IMR-90 (cell line): ENCODE measurements around the gene RAB11A. TPM values are rescaled to one million over a fixed set of nuclear protein-coding genes. Genes with fewer than 3 reads are reported as not detected.

Source experiments
- ATAC-seq: fragments of 200-7000 bp; cut with Tn5 transposase; 2 replicates; pipeline ENCODE4 v1.9.1; 2020; ENCODE audit warnings: low read depth, mild to moderate bottlenecking, moderate library complexity
- BruUV-seq: library from RNA; stranded (reverse); fragments of 400-500 nt; replicated peaks from 2 replicates; lab custom pipeline; 2021; lab: Mats Ljungman, UMichigan
- CTCF ChIA-PET: fragments of 300-600 bp; formaldehyde crosslinking; extraction: SDS; loops from one replicate; lab custom pipeline; 2021; ENCODE audit warnings: antibody characterized with exemption; lab: Yijun Ruan, JAX
- POLR2A ChIA-PET: fragments of 300-600 bp; sonication (Branson Sonifier 250); formaldehyde crosslinking; loops from one replicate; lab custom pipeline; 2022; ENCODE audit warnings: antibody characterized with exemption; ENCODE audit not compliant: unreplicated experiment; lab: Charles Lee
- DNase-seq: peaks from one replicate; pipeline ENCODE4 v3.0.0; 2013
- H2AFZ ChIP-seq: replicated peaks from 2 replicates; pipeline ENCODE3; 2013; ENCODE audit warnings: low read length, mild to moderate bottlenecking; ENCODE audit not compliant: poor library complexity
- H2AK5ac ChIP-seq: 2 replicates; pipeline ENCODE4 v1.6.1; 2013; ENCODE audit warnings: low read depth, low read length, inconsistent platforms
- H2AK9ac ChIP-seq: replicated peaks from 2 replicates; pipeline ENCODE3; 2013; ENCODE audit warnings: mild to moderate bottlenecking, low read depth, low read length, moderate library complexity; ENCODE audit not compliant: poor library complexity
- H2BK120ac ChIP-seq: 2 replicates; pipeline ENCODE4 v1.6.1; 2013; ENCODE audit warnings: low read depth, low read length, inconsistent platforms
- H2BK15ac ChIP-seq: 3 replicates; pipeline ENCODE4 v1.6.1; 2013; ENCODE audit warnings: low read depth, low read length, inconsistent platforms
- H2BK20ac ChIP-seq: 2 replicates; pipeline ENCODE4 v1.6.1; 2013; ENCODE audit warnings: low read depth, mild to moderate bottlenecking, inconsistent platforms, low read length, moderate library complexity
- H2BK5ac ChIP-seq: 2 replicates; pipeline ENCODE4 v1.6.1; 2013; ENCODE audit warnings: mild to moderate bottlenecking, low read depth, low read length, inconsistent platforms; ENCODE audit not compliant: poor library complexity, severe bottlenecking
- H3K14ac ChIP-seq: replicated peaks from 2 replicates; pipeline ENCODE4 v1.6.1; 2013; ENCODE audit warnings: low read depth, low read length, inconsistent platforms
- H3K18ac ChIP-seq: 2 replicates; pipeline ENCODE4 v1.6.1; 2013; ENCODE audit warnings: low read depth, low read length, control low read depth
- H3K23ac ChIP-seq: 2 replicates; pipeline ENCODE4 v1.6.1; 2013; ENCODE audit warnings: low read depth, low read length, inconsistent platforms
- H3K27ac ChIP-seq: 2 replicates; pipeline ENCODE4 v1.5.1; 2013; ENCODE audit warnings: mild to moderate bottlenecking, control low read depth, low read length; ENCODE audit not compliant: insufficient read depth
- H3K27me3 ChIP-seq: 2 replicates; pipeline ENCODE4 v1.6.1; 2013; ENCODE audit warnings: low read length; ENCODE audit not compliant: control insufficient read depth, insufficient read depth
- H3K36me3 ChIP-seq: 2 replicates; pipeline ENCODE4 v1.6.1; 2013; ENCODE audit warnings: low read length, mixed read lengths; ENCODE audit not compliant: control insufficient read depth, insufficient read depth
- H3K4ac ChIP-seq: 2 replicates; pipeline ENCODE4 v1.6.1; 2013; ENCODE audit warnings: low read depth, low read length, inconsistent platforms
- H3K4me1 ChIP-seq: 2 replicates; pipeline ENCODE4 v1.6.1; 2013; ENCODE audit warnings: low read length, mixed read lengths; ENCODE audit not compliant: control insufficient read depth, insufficient read depth
- H3K4me2 ChIP-seq: 2 replicates; pipeline ENCODE4 v1.6.1; 2013; ENCODE audit warnings: low read depth, mild to moderate bottlenecking, control low read depth, low read length, moderate library complexity
- H3K4me3 ChIP-seq: 2 replicates; pipeline ENCODE4 v1.5.1; 2013; ENCODE audit warnings: low read depth, mild to moderate bottlenecking, control low read depth, low read length, moderate library complexity; ENCODE audit not compliant: insufficient read depth
- H3K56ac ChIP-seq: 2 replicates; pipeline ENCODE4 v1.6.1; 2013; ENCODE audit warnings: low read length, inconsistent platforms; ENCODE audit not compliant: insufficient read depth; ENCODE audit errors: extremely low read depth
- H3K79me1 ChIP-seq, 2 experiments: 2 replicates each; pipeline ENCODE4 v1.6.1; 2013; ENCODE audit warnings: low read length in 2 of 2, inconsistent platforms in 1 of 2, low read depth in 1 of 2
- H3K9ac ChIP-seq: 2 replicates; pipeline ENCODE4 v1.6.1; 2013; ENCODE audit warnings: low read depth, low read length, control low read depth
- H3K9me1 ChIP-seq: 2 replicates; pipeline ENCODE4 v1.6.1; 2013; ENCODE audit warnings: low read length, inconsistent platforms; ENCODE audit not compliant: insufficient read depth
- H3K9me3 ChIP-seq: 2 replicates; pipeline ENCODE4 v1.6.1; 2013; ENCODE audit warnings: low read length; ENCODE audit not compliant: control insufficient read depth, insufficient read depth
- H4K20me1 ChIP-seq: 2 replicates; pipeline ENCODE4 v1.6.1; 2013; ENCODE audit warnings: low read length, inconsistent platforms; ENCODE audit not compliant: insufficient read depth
- H4K5ac ChIP-seq: 2 replicates; pipeline ENCODE4 v1.6.1; 2013; ENCODE audit warnings: mild to moderate bottlenecking, low read depth, low read length, control low read depth
- H4K8ac ChIP-seq, 2 experiments: 2 replicates each; pipeline ENCODE4 v1.6.1; 2013; ENCODE audit warnings: low read depth in 2 of 2, low read length in 2 of 2, control low read depth in 1 of 2, inconsistent platforms in 1 of 2
- H4K91ac ChIP-seq: 2 replicates; pipeline ENCODE4 v1.6.1; 2013; ENCODE audit warnings: low read depth, low read length, inconsistent platforms; ENCODE audit not compliant: insufficient read depth
- USF2 ChIP-seq: fragments of 150-350 bp; IDR thresholded peaks from 2 replicates; pipeline ENCODE4 v1.6.1; 2017; ENCODE audit warnings: mild to moderate bottlenecking, antibody characterized with exemption, low read length, low read depth
- WGBS, 2 experiments: methylation state at CpG; one replicate each; pipeline versions ENCODE4 v1.1.5 to v1.1.7; 2013; ENCODE audit warnings: missing lambda C conversion rate in 2 of 2; ENCODE audit not compliant: insufficient read length in 1 of 2; ENCODE audit errors: extremely low coverage in 2 of 2; 5-methylcytosine and 5-hydroxymethylcytosine counted together
- dilution Hi-C: fragments of 300-500 bp; cut with HindIII; formaldehyde crosslinking; loops from one replicate; pipeline ENCODE4 v1.14.3; 2018; ENCODE audit warnings: low sequenced_read_pairs; ENCODE audit not compliant: unreplicated experiment
- in situ Hi-C: fragments of 300-500 bp; cut with MboI; formaldehyde crosslinking; loops from 3 replicates; pipeline ENCODE4 v1.14.3; 2019; ENCODE audit warnings: low sequenced_read_pairs, inconsistent platforms, mixed read lengths
- intact Hi-C: fragments of 100-400 bp; cut with micrococcal nuclease; formaldehyde crosslinking; loops from 2 replicates; pipeline ENCODE4 v1.10.0; 2022
- polyA plus RNA-seq, 3 experiments: library from polyadenylated mRNA; depleted of rRNA; stranded (reverse); fragments of >200 nt; gene quantifications; 2 replicates each; pipeline ENCODE4 v1.2.3, GENCODE V29; 2012; ENCODE audit warnings: low replicate concordance in 1 of 3
- total RNA-seq: library from RNA; depleted of rRNA; stranded (reverse); fragments of >200 nt; gene quantifications from 2 replicates; pipeline ENCODE4 v1.2.3, GENCODE V29; 2012

Gene RAB11A
- total and polyA plus RNA-seq, 2 of the 4 experiments (the other 2 are of a cell fraction) = 341 to 462 TPM

- Histone ChIP-seq H3K23ac (no peak overlapping the region), H2BK15ac (no peak overlapping the region), H3K4ac (no peak overlapping the region), H3K36me3 (no peaks in the 10 kb centered on the region), H3K9me3 (no peaks in the 10 kb centered on the region), H3K4me3 (no peak overlapping the region), H2AK5ac (no peak overlapping the region), H4K20me1 (no peaks in the 10 kb centered on the region; the same call in 1 of the 2 replicates), H2BK5ac (no peak overlapping the region), H3K9ac (no peak overlapping the region), H3K79me1 (no peaks in the 10 kb centered on the region), H4K5ac (no peak overlapping the region), H4K91ac (no peak overlapping the region), H3K27me3 (no peaks in the 10 kb centered on the region), H3K4me1 (no peaks in the 10 kb centered on the region), H2AFZ (no peak overlapping the region), H3K14ac (no peak overlapping the region), H2AK9ac (no peak overlapping the region), H4K8ac (no peak overlapping the region), H3K9me1 (no peaks in the 10 kb centered on the region), H3K27ac (no peak overlapping the region), H3K4me2 (no peak overlapping the region), H3K56ac (no peak overlapping the region), H2BK20ac (no peak overlapping the region), H2BK120ac (no peak overlapping the region), H3K18ac (no peak overlapping the region)
- in situ Hi-C loops (no loop called here), intact Hi-C loops (no loop called here), dilution Hi-C loops (no loop called here)
- ChIA-PET CTCF (no interaction called here), POLR2A (no interaction called here)
- WGBS, 2 experiments = no CpG with 5 or more reads among the region's 1 CpG
- no TSS peak for BruUV-seq
- no peak for ATAC-seq
- no peak for TF ChIP-seq USF2
- no peak for DNase-seq
Observed at GRCh38 chr15:65925338-65925737, 56.0 kb downstream of the RAB11A start.
